Measurements from ENCODE around the gene LYSMD3.

DNA sequence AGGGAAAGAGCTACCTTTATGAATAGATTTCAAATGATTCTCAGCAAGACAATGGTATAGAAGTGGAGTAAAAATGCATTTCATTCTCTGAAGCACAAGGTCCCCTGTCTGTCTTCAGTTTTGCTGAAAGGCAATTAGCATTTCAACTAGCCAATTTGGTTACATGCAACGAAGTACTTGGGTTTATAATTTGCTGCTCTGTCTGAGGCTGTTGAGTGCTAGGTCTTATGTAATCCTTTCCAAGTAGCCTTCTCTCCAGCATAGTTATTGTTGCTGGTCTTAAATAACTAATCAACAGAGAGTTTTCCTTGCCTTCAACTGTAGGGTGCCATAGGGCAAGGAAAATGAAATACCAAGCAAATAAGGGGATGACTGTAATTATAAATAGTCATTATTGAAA, 33.7 kb upstream of the LYSMD3 start:
- TF ChIP-seq POLR2AphosphoS5 (IDR thresholded peaks at IDR 0.05) (no peak), EP300 (IDR thresholded peaks at IDR 0.05) (no peak), CTCF (IDR thresholded peaks at IDR 0.05) (no peak)

Data from stomach (tissue), 4 donors.